A549 (cell line): ENCODE data around the gene RAP1GAP2. TPM values are rescaled to one million over a fixed set of nuclear protein-coding genes. Genes with fewer than 3 reads are reported as not detected.

ENCODE experiments used
- ATAC-seq, 2 experiments: fragments of 200-7000 bp in 1 of 2; fragments of >200 bp in 1 of 2; cut with Nextera tagmentation in 1 of 2; cut with Tn5 transposase in 1 of 2; 3 replicates each; pipeline versions ENCODE4 v1.8.0 to v1.9.1; 2018 to 2020; ENCODE audit warnings: mild to moderate bottlenecking in 1 of 2, moderate library complexity in 1 of 2
- CTCF ChIA-PET: fragments of 300-600 bp; sonication (Branson Sonifier 250); formaldehyde crosslinking; extraction: SDS; loops from one replicate; lab custom pipeline; 2021; ENCODE audit warnings: antibody characterized with exemption, inconsistent platforms; lab: Yijun Ruan, JAX
- POLR2A ChIA-PET: fragments of 350-600 bp; formaldehyde crosslinking; extraction: SDS; loops from one replicate; lab custom pipeline; 2021; ENCODE audit warnings: antibody characterized with exemption, inconsistent platforms; lab: Yijun Ruan, JAX
- DNase-seq, 2 experiments: peaks; one replicate each; pipeline versions ENCODE4 v3.0.0 to v3.0.0-alpha.2; 2011 to 2016; ENCODE audit warnings: low read depth in 1 of 2, low spot score in 1 of 2
- FAIRE-seq: peaks from 2 replicates; lab custom pipeline; 2011; peaks lifted over from hg19 to GRCh38; lab: Jason Lieb, UNC
- H3K27ac ChIP-seq, 2 experiments: fragments of >200 bp; sonication (Bioruptor Twin); formaldehyde crosslinking; 3 replicates each; pipeline ENCODE4 v1.5.1; 2016 to 2017
- H3K4me1 ChIP-seq: fragments of >200 bp; sonication (Bioruptor Twin); formaldehyde crosslinking; 3 replicates; pipeline ENCODE4 v1.6.1; 2016
- H3K4me2 ChIP-seq: fragments of >200 bp; sonication (Bioruptor Twin); formaldehyde crosslinking; 3 replicates; pipeline ENCODE4 v1.6.1; 2016
- H3K4me3 ChIP-seq: fragments of >200 bp; sonication (Bioruptor Twin); formaldehyde crosslinking; 3 replicates; pipeline ENCODE4 v1.5.1; 2016
- H3K9me3 ChIP-seq: fragments of >200 bp; sonication (Bioruptor Twin); formaldehyde crosslinking; 3 replicates; pipeline ENCODE4 v1.6.1; 2016
- ATOH8 ChIP-seq: fragments of 250-450 bp; sonication (Bioruptor Pico); IDR thresholded peaks from 2 replicates; pipeline ENCODE4 v1.5.0; 2020; ENCODE audit warnings: low read depth, mild to moderate bottlenecking, moderate library complexity
- CHD2 ChIP-seq: fragments of 150-350 bp; IDR thresholded peaks from 2 replicates; pipeline ENCODE4 v1.6.1; 2014; ENCODE audit warnings: low read length; ENCODE audit not compliant: partially characterized antibody
- E2F6 ChIP-seq: IDR thresholded peaks from 2 replicates; pipeline ENCODE4 v1.6.1; 2012; ENCODE audit warnings: low read depth, borderline replicate concordance
- EHF ChIP-seq: fragments of 250-450 bp; sonication (Bioruptor Pico); IDR thresholded peaks from 2 replicates; pipeline ENCODE4 v1.5.0; 2020; ENCODE audit warnings: mild to moderate bottlenecking
- FOSB ChIP-seq: fragments of 250-450 bp; sonication (Bioruptor Pico); IDR thresholded peaks from 2 replicates; pipeline ENCODE4 v1.5.0; 2020; ENCODE audit warnings: mild to moderate bottlenecking, moderate library complexity
- FOSL2 ChIP-seq, 2 experiments: fragments of 450-650 bp in 1 of 2; fragments of >200 bp in 1 of 2; sonication (Bioruptor Twin) in 1 of 2; formaldehyde crosslinking; IDR thresholded peaks; 2 replicates each; pipeline versions ENCODE4 v1.5.0 to v1.6.1; 2016 to 2020; ENCODE audit warnings: mild to moderate bottlenecking in 1 of 2, moderate library complexity in 1 of 2
- FOXS1 ChIP-seq: fragments of 250-450 bp; sonication (Bioruptor Pico); IDR thresholded peaks from 2 replicates; pipeline ENCODE4 v1.5.0; 2020; ENCODE audit warnings: mild to moderate bottlenecking, moderate library complexity
- HES2 ChIP-seq: fragments of >200 bp; sonication (Bioruptor Twin); formaldehyde crosslinking; IDR thresholded peaks from 2 replicates; pipeline ENCODE4 v1.6.1; 2016
- HOXA7 ChIP-seq: fragments of 250-450 bp; sonication (Bioruptor Pico); IDR thresholded peaks from 2 replicates; pipeline ENCODE4 v1.5.0; 2020; ENCODE audit warnings: mild to moderate bottlenecking, moderate library complexity
- HOXB13 ChIP-seq: fragments of 250-450 bp; sonication (Bioruptor Pico); IDR thresholded peaks from 2 replicates; pipeline ENCODE4 v1.5.0; 2020; ENCODE audit warnings: low read depth, mild to moderate bottlenecking, moderate library complexity
- KDM1A ChIP-seq: fragments of 200-600 bp; sonication (generic); IDR thresholded peaks from 2 replicates; pipeline ENCODE4 v1.6.1; 2016; ENCODE audit warnings: low read depth, mild to moderate bottlenecking
- KDM5A ChIP-seq: fragments of 200-600 bp; sonication (generic); IDR thresholded peaks from 2 replicates; pipeline ENCODE4 v1.6.1; 2016; ENCODE audit warnings: antibody characterized with exemption, mild to moderate bottlenecking
- MAX ChIP-seq: IDR thresholded peaks from 2 replicates; pipeline ENCODE4 v1.6.1; 2012
- MYC ChIP-seq: IDR thresholded peaks from 2 replicates; pipeline ENCODE4 v1.6.1; 2012; ENCODE audit warnings: mild to moderate bottlenecking, inconsistent platforms, low read length, improper control_type of control experiment, borderline replicate concordance
- NFE2L2 ChIP-seq: fragments of 150-350 bp; conservative IDR thresholded peaks from 2 replicates; pipeline ENCODE4 v1.6.1; 2014; ENCODE audit warnings: low read length
- NPAS2 ChIP-seq: fragments of 250-450 bp; sonication (Bioruptor Pico); IDR thresholded peaks from 2 replicates; pipeline ENCODE4 v1.8.0; 2022; ENCODE audit warnings: mild to moderate bottlenecking, moderate library complexity, borderline replicate concordance
- NR3C1 ChIP-seq: fragments of >200 bp; sonication (Bioruptor Twin); formaldehyde crosslinking; IDR thresholded peaks from 3 replicates; pipeline ENCODE4 v1.6.1; 2017
- RCOR1 ChIP-seq: fragments of 150-350 bp; IDR thresholded peaks from 2 replicates; pipeline ENCODE4 v1.6.1; 2014; ENCODE audit warnings: antibody characterized with exemption, low read length, low read depth
- REST ChIP-seq: fragments of 200-600 bp; sonication (generic); IDR thresholded peaks from 2 replicates; pipeline ENCODE4 v1.6.1; 2016; ENCODE audit warnings: antibody characterized with exemption, mild to moderate bottlenecking, moderate library complexity
- TFCP2L1 ChIP-seq: fragments of 250-450 bp; sonication (Bioruptor Pico); IDR thresholded peaks from 2 replicates; pipeline ENCODE4 v1.5.0; 2021; ENCODE audit warnings: mild to moderate bottlenecking
- USF2 ChIP-seq: fragments of 450-650 bp; IDR thresholded peaks from 2 replicates; pipeline ENCODE4 v1.6.1; 2014; ENCODE audit warnings: antibody characterized with exemption
- ZC3H11A ChIP-seq: fragments of 450-650 bp; IDR thresholded peaks from 2 replicates; pipeline ENCODE4 v1.6.1; 2014; ENCODE audit warnings: antibody characterized with exemption, mild to moderate bottlenecking
- ZSCAN20 ChIP-seq: fragments of 250-450 bp; sonication (Bioruptor Pico); IDR thresholded peaks from 2 replicates; pipeline ENCODE4 v1.8.0; 2022; ENCODE audit warnings: mild to moderate bottlenecking, moderate library complexity
- WGBS: methylation state at CpG from one replicate; pipeline ENCODE4 v1.1.6; 2017; ENCODE audit errors: missing lambda C conversion rate; 5-methylcytosine and 5-hydroxymethylcytosine counted together
- polyA plus RNA-seq, 4 experiments: library from polyadenylated mRNA; depleted of rRNA in 3 of 4; stranded (reverse); fragments of >200 nt; fragmentation: RNase III in 1 of 4; extraction: RNeasy Plus Mini Kit Qiagen cat#74134 plus additional on column Dnase treatment in 1 of 4; gene quantifications; 2 replicates in 3 of 4; 3 replicates in 1 of 4; pipeline ENCODE4 v1.2.3, GENCODE V29; 2011 to 2017

The RAP1GAP2 gene
- polyA plus RNA-seq, 2 of the 4 experiments (the other 2 are of a cell fraction), result 8.3 to 20.8 TPM

GRCh38 chr17:2875608-2876007, 79.4 kb downstream of the RAP1GAP2 start:
- POLR2A ChIA-PET, result no interaction called here
- H3K4me2 ChIP-seq, result no peak overlapping the region
- no peak for FAIRE-seq
- CTCF ChIA-PET, result interaction anchor here (0.6 to 0.7 kb wide), 2 partner anchors 36 to 107 kb away, joined by 3 to 4 read pairs; no protein-coding TSS in a partner anchor
- no peak overlapping the region for H3K4me3 ChIP-seq
- TF ChIP-seq HOXB13 (CRISPR knock-in tag) (no peak), TFCP2L1 (no peak), MAX (no peak), USF2 (no peak), E2F6 (no peak), KDM5A (no peak), ZSCAN20 (CRISPR knock-in tag) (no peak), MYC (no peak), HOXA7 (no peak), RCOR1 (no peak)
- 89% methylated on average over 13 of the region's 13 CpGs for WGBS
- DNase-seq, result no peak
- no peak overlapping the region for H3K27ac ChIP-seq
- peaks cover 8% of the 10 kb centered on the region; the same call in 2 of the 3 replicates for H3K4me1 ChIP-seq
- no peak for ATAC-seq
- H3K9me3 ChIP-seq, result no peaks in the 10 kb centered on the region

GRCh38 chr17:2876467-2876866, 80.2 kb downstream of the RAP1GAP2 start:
- no peak for ATAC-seq
- Histone ChIP-seq H3K4me2 (no peak overlapping the region), H3K4me1 (peaks cover 8% of the 10 kb centered on the region; the same call in 2 of the 3 replicates), H3K4me3 (no peak overlapping the region), H3K9me3 (no peaks in the 10 kb centered on the region), H3K27ac (no peak overlapping the region)
- WGBS, result 88% methylated on average over 6 of the region's 6 CpGs
- DNase-seq, result no peak
- ChIA-PET POLR2A (no interaction called here), CTCF (interaction anchor here (1.0 kb wide), 1 partner anchor 28 kb away, joined by 4 read pairs; no protein-coding TSS in a partner anchor)
- TF ChIP-seq FOSL2 (IDR thresholded peaks at IDR 0.05) (no peak), FOSL2 (CRISPR knock-in tag; IDR thresholded peaks at IDR 0.05) (no peak), HES2 (no peak)
- FAIRE-seq, result no peak

GRCh38 chr17:2878751-2879254, 82.6 kb downstream of the RAP1GAP2 start:
- Histone ChIP-seq H3K4me1 (peaks cover 19% of the 10 kb centered on the region), H3K4me3 (no peak overlapping the region), H3K27ac (no peak overlapping the region), H3K9me3 (no peaks in the 10 kb centered on the region), H3K4me2 (no peak overlapping the region)
- DNase-seq, result no peak
- POLR2A ChIA-PET, result no interaction called here
- CTCF ChIA-PET, result interaction anchor here (1.0 to 3.0 kb wide), 4 partner anchors 14 to 134 kb away, joined by 3 to 16 read pairs (median 5); no protein-coding TSS in a partner anchor
- 88% methylated on average over 14 of the region's 16 CpGs for WGBS
- ATAC-seq, result no peak
- no peak for FAIRE-seq
- no peak for TF ChIP-seq ZSCAN20 (CRISPR knock-in tag)
- no peak for TF ChIP-seq KDM5A
- TF ChIP-seq FOSB (CRISPR knock-in tag), result no peak
- TF ChIP-seq EHF (CRISPR knock-in tag), result no peak
- TF ChIP-seq NPAS2 (CRISPR knock-in tag), result no peak
- no peak for TF ChIP-seq HES2
- TF ChIP-seq NFE2L2, result no peak
- no peak for TF ChIP-seq REST
- TF ChIP-seq ATOH8 (CRISPR knock-in tag), result no peak
- TF ChIP-seq CHD2, result no peak
- no peak for TF ChIP-seq MYC
- no peak for TF ChIP-seq KDM1A
- TF ChIP-seq NR3C1, result no peak
- no peak for TF ChIP-seq FOXS1
- TF ChIP-seq ZC3H11A, result no peak
- TF ChIP-seq FOSL2 (IDR thresholded peaks at IDR 0.05), result no peak
- no peak for TF ChIP-seq FOSL2 (CRISPR knock-in tag; IDR thresholded peaks at IDR 0.05)
